Gastroesophageal sphincter (tissue), 4 donors: Measurements from ENCODE around the gene IFNG. TPM values are rescaled to one million over a fixed set of nuclear protein-coding genes. Genes with fewer than 3 reads are reported as not detected.

ENCODE experiments used
- ATAC-seq: fragments of 150-250 bp; one replicate; pipeline ENCODE4 v1.9.1; 2016; ENCODE audit warnings: mild to moderate bottlenecking, moderate library complexity
- H3K27ac ChIP-seq, 4 donors: fragments of 200-600 bp; sonication (generic) in 3 of 4; 1 replicate in 3 of 4; 2 replicates in 1 of 4; pipeline ENCODE4 v1.5.1; 2016 to 2019
- H3K27me3 ChIP-seq: fragments of 200-600 bp; sonication (generic); one replicate; pipeline ENCODE4 v1.5.1; 2019
- H3K36me3 ChIP-seq, 2 donors: fragments of 200-600 bp; sonication (generic); one replicate each; pipeline ENCODE4 v1.5.1; 2019; ENCODE audit warnings: control low read depth in 1 of 2
- H3K4me1 ChIP-seq, 3 donors: fragments of 200-600 bp; sonication (generic); 1 replicate in 2 of 3; 2 replicates in 1 of 3; pipeline ENCODE4 v1.5.1; 2016 to 2019; ENCODE audit warnings: control low read depth in 2 of 3
- H3K4me3 ChIP-seq, 2 donors: fragments of 200-600 bp; sonication (generic); one replicate each; pipeline ENCODE4 v1.5.1; 2019; ENCODE audit warnings: mild to moderate bottlenecking in 1 of 2, moderate library complexity in 1 of 2
- H3K9me3 ChIP-seq, 3 donors: fragments of 200-600 bp; sonication (generic); one replicate each; pipeline ENCODE4 v1.5.1; 2017 to 2019; ENCODE audit warnings: control low read depth in 2 of 3
- EP300 ChIP-seq: sonication (generic); formaldehyde crosslinking; IDR thresholded peaks from one replicate; pipeline ENCODE4 v1.6.1; 2017; ENCODE audit warnings: antibody characterized with exemption, mild to moderate bottlenecking
- POLR2A ChIP-seq, 2 donors: fragments of 450-650 bp; IDR thresholded peaks; one replicate each; pipeline ENCODE4 v1.6.1; 2017; ENCODE audit warnings: antibody characterized with exemption in 2 of 2, mild to moderate bottlenecking in 2 of 2, moderate library complexity in 1 of 2
- POLR2AphosphoS5 ChIP-seq: sonication (generic); formaldehyde crosslinking; IDR thresholded peaks from one replicate; pipeline ENCODE4 v1.6.1; 2017; ENCODE audit warnings: antibody characterized with exemption
- WGBS, 2 donors: methylation state at CpG; one replicate each; pipeline ENCODE4 v1.1.5; 2018; ENCODE audit warnings: low coverage in 1 of 2; 5-methylcytosine and 5-hydroxymethylcytosine counted together
- total RNA-seq, 4 donors: library from RNA; depleted of rRNA; stranded (reverse); fragments of >200 nt; gene quantifications; one replicate each; pipeline ENCODE4 v1.1.0, GENCODE V29; 2016
- TF ChIP-seq, protein P1 (sequence below), 4 experiments: fragments of 200-600 bp in 2 of 4; fragments of 450-650 bp in 2 of 4; sonication (generic) in 1 of 4; IDR thresholded peaks; one replicate each; pipeline ENCODE4 v1.5.1; 2017 to 2019; ENCODE audit warnings: antibody characterized with exemption in 4 of 4, mild to moderate bottlenecking in 2 of 4, moderate library complexity in 2 of 4

IFNG gene
- total RNA-seq, 4 donors from 2014 or later = not detected

DNA sequence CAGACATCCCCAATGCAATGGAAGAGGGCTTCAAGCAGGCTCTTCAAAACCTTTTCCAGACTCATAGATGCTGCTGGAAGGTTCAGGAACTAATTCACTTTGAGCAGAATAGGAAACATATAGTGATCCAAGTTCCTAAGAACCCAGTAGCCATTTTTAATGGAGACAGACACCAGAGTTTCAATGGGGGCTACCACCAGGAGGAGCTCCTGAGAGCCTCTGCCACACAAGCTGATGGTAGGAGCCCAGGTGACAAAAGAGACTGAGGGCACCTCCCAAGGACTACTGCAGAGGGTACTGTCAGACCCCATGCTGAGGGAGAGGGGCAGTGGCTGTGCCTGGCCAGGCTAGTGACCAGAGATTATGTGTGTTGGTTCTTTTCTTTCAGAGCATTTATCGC, 45.9 kb downstream of the IFNG start:
- ATAC-seq = no peak
- Histone ChIP-seq H3K27me3 (no peaks in the 10 kb centered on the region), H3K9me3 (no peaks in the 10 kb centered on the region), H3K27ac (no peak overlapping the region), H3K4me3 (no peak overlapping the region), H3K4me1 (no peaks in the 10 kb centered on the region), H3K36me3 (no peaks in the 10 kb centered on the region)
- no peak for TF ChIP-seq POLR2AphosphoS5
- TF ChIP-seq, protein P1, sequence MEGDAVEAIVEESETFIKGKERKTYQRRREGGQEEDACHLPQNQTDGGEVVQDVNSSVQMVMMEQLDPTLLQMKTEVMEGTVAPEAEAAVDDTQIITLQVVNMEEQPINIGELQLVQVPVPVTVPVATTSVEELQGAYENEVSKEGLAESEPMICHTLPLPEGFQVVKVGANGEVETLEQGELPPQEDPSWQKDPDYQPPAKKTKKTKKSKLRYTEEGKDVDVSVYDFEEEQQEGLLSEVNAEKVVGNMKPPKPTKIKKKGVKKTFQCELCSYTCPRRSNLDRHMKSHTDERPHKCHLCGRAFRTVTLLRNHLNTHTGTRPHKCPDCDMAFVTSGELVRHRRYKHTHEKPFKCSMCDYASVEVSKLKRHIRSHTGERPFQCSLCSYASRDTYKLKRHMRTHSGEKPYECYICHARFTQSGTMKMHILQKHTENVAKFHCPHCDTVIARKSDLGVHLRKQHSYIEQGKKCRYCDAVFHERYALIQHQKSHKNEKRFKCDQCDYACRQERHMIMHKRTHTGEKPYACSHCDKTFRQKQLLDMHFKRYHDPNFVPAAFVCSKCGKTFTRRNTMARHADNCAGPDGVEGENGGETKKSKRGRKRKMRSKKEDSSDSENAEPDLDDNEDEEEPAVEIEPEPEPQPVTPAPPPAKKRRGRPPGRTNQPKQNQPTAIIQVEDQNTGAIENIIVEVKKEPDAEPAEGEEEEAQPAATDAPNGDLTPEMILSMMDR (IDR thresholded peaks at IDR 0.05) = no peak
- TF ChIP-seq POLR2A (IDR thresholded peaks at IDR 0.05) = no peak
- TF ChIP-seq EP300 = no peak
- no CpG with 5 or more reads among the region's 1 CpG for WGBS, 2 donors

DNA sequence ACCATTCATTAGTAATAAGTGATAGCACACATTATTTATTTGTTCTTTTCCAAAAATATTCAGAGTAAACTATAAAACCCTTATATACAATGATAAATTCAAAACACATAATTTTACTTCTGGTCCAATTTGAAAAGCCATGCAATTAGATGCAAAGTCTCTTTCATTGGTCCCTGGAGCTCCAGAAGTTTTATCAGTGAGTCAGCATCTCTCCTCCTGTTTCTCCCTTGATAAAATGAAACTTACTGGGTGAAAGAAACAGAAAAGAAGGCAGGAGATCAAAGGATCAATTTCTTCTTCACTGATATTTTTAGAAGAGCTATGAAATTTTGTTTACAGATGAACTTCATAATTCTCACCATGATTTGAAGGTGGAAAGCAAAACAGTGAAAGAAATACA, 47.5 kb downstream of the IFNG start:
- H3K4me1 ChIP-seq = no peaks in the 10 kb centered on the region
- no peak overlapping the region for H3K4me3 ChIP-seq
- ATAC-seq = no peak
- H3K27ac ChIP-seq = no peak overlapping the region
- H3K36me3 ChIP-seq = no peaks in the 10 kb centered on the region
- no peaks in the 10 kb centered on the region for H3K27me3 ChIP-seq
- TF ChIP-seq EP300 = no peak
- TF ChIP-seq POLR2AphosphoS5 = no peak
- TF ChIP-seq POLR2A (IDR thresholded peaks at IDR 0.05) = no peak
- TF ChIP-seq, protein P1 (IDR thresholded peaks at IDR 0.05) = no peak
- no peaks in the 10 kb centered on the region for H3K9me3 ChIP-seq

DNA sequence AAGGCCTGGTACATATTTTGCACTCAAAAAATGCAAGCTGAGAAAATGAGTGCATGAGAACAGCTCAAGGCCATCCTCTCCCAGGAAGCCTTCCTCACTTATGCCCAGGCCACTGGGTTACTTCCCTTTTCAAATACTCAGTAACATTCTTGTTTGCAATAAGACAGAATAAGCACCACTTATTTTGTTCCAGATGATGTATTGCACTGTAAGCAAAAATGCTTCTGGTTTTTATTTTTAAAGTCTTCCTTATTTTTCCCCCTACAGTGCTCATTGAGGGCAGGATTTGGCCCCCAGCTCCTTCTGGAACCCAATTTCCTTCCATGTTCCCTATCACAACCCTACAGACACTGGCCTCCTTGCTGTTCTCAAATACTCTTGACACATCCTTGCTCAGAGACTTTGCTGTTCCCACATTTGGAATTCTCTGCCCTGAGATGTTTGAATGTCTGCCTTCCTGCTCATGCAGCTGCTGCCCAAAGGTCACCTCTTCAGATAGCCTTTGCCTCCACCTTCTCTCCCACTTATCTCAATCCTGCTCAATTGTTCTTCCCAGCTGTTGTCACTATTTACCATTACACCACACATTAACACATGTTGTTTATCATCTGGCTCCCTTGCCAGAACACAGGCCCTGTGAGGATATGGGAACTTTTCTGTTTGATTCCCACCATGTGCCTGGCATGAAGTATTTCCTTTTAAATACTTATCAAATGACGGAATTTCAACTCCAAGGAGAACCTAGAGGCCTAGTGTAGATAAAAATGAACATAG, 49.9 kb downstream of the IFNG start:
- ATAC-seq = no peak
- TF ChIP-seq EP300 (no peak), POLR2AphosphoS5 (no peak)
- TF ChIP-seq, protein P1 (IDR thresholded peaks at IDR 0.05) = no peak
- Histone ChIP-seq H3K9me3 (no peaks in the 10 kb centered on the region), H3K36me3 (no peaks in the 10 kb centered on the region), H3K27me3 (no peaks in the 10 kb centered on the region), H3K27ac (no peak overlapping the region), H3K4me3 (no peak overlapping the region), H3K4me1 (no peaks in the 10 kb centered on the region)
- 67% methylated on average over 1 of the region's 1 CpG; no CpG with 5 or more reads in 1 of the 2 donors for WGBS, 2 donors

DNA sequence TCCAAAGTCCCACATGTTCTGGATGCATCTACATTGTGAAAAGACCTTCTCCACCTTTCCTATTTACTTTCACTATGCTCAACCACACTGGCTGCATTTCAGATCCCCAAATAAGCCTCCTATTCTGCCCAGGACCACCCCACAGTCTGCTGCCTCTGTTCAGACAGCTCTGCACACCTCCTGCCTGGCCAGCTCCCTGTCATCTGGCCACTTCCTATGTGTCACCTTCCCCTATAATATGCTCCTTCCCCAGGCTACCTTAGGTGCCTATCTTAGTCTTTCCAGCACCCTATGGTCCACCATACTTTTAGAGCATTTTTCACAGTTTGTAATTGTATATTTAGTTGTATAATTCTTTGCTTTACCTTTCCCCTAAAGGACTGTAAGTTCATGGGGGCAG, 50.5 kb downstream of the IFNG start:
- no peaks in the 10 kb centered on the region for H3K9me3 ChIP-seq
- TF ChIP-seq EP300 (no peak), POLR2AphosphoS5 (no peak), POLR2A (IDR thresholded peaks at IDR 0.05) (no peak)
- TF ChIP-seq, protein P1 (IDR thresholded peaks at IDR 0.05) = no peak
- no peaks in the 10 kb centered on the region for H3K27me3 ChIP-seq
- no peaks in the 10 kb centered on the region for H3K4me1 ChIP-seq
- no peak for ATAC-seq
- H3K36me3 ChIP-seq = no peaks in the 10 kb centered on the region
- H3K4me3 ChIP-seq = no peak overlapping the region
- no peak overlapping the region for H3K27ac ChIP-seq

DNA sequence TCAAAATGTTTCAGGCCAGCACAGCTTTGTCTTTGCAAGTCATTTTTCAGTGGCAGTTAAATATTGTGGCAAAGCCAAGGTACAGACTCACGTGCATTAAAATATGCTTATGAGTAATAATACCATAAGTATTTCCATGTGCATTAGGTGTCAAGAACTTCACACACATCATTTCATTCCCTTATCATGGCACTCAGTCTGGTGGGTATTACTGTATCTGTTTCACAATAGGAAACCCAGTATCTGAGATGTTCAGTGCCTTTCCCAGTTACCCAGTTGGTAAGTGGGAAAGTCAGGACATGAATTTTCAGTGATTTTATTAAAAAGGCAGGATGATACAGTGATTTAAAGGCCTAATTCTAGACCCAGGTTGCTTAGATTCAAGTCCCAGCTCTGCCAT, 52.9 kb downstream of the IFNG start:
- TF ChIP-seq, protein P1 (IDR thresholded peaks at IDR 0.05) = no peak
- Histone ChIP-seq H3K4me3 (no peak overlapping the region), H3K27me3 (no peaks in the 10 kb centered on the region), H3K4me1 (no peaks in the 10 kb centered on the region), H3K27ac (no peak overlapping the region), H3K36me3 (no peaks in the 10 kb centered on the region), H3K9me3 (no peaks in the 10 kb centered on the region)
- no peak for ATAC-seq
- WGBS, 2 donors = 75 to 80% methylated on average over 1 of the region's 1 CpG
